WI38 (cell line): ENCODE results near the gene NLRP9.
"Not testable (repeated sequence)": the region's sequence is repeated elsewhere in the genome, so short reads cannot be mapped to it uniquely, and the experiment has no call there.

Source experiments
- H3K4me3 ChIP-seq: 2 replicates; pipeline ENCODE4 v1.5.1; 2011; ENCODE audit warnings: low read depth, mild to moderate bottlenecking, control low read depth, low read length
- CTCF ChIP-seq: IDR thresholded peaks from 2 replicates; pipeline ENCODE4 v1.5.1; 2012; ENCODE audit warnings: low read depth, mild to moderate bottlenecking, control low read depth, low read length

NLRP9 gene

GRCh38 chr19:55750715-55751114 lies 12.5 kb upstream of the NLRP9 start:
- H3K4me3 ChIP-seq: no peak overlapping the region
- TF ChIP-seq CTCF: no peak

- H3K4me3 ChIP-seq: not testable (repeated sequence)
Observed at GRCh38 chr19:55730378-55730777, 7.8 kb downstream of the NLRP9 start.

GRCh38 chr19:55723491-55723890 lies 14.7 kb downstream of the NLRP9 start:
- no peak for TF ChIP-seq CTCF
- H3K4me3 ChIP-seq: no peak overlapping the region

GRCh38 chr19:55720801-55721200 lies 17.4 kb downstream of the NLRP9 start:
- no peak overlapping the region for H3K4me3 ChIP-seq
- TF ChIP-seq CTCF: no peak

GRCh38 chr19:55720214-55720746 lies 17.9 kb downstream of the NLRP9 start:
- H3K4me3 ChIP-seq: no peak overlapping the region
- TF ChIP-seq CTCF: no peak

GRCh38 chr19:55717879-55718711 lies 20.1 kb downstream of the NLRP9 start:
- H3K4me3 ChIP-seq: not testable (repeated sequence)

GRCh38 chr19:55717251-55717650 lies 21.0 kb downstream of the NLRP9 start:
- H3K4me3 ChIP-seq: no peak overlapping the region
- TF ChIP-seq CTCF: no peak

- TF ChIP-seq CTCF: no peak
- H3K4me3 ChIP-seq: no peak overlapping the region
Observed at GRCh38 chr19:55716531-55716930, 21.7 kb downstream of the NLRP9 start.
